ENCODE results near the gene SIK2.

Gene SIK2

DNA sequence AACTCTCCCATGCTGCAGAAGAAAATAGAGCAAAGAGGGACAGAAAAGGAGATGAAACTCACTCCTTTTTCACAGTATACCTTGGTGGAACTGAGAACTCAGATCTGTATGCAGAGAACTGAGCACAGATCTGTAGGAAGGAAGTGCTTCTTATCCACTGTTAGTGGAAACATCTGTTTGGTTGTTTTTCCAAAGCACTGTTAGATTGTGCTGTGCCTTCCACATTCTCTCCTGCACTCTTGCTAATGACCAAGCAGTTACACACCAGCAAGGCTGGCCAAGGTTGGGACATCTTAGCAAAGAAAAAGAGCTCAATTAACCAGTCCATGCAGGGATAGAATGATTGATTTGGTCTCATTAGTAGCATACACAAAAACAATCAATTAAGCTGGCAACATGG, 20.1 kb upstream of the SIK2 start:
- Histone ChIP-seq H3K27me3 (ENCODE audit: insufficient read depth, poor library complexity, severe bottlenecking) (no peaks in the 10 kb centered on the region), H3K27ac (replicated peaks) (no peak overlapping the region), H3K4me3 (replicated peaks; ENCODE audit: insufficient read depth, low read length) (no peak overlapping the region)
- no peak for DNase-seq (ENCODE audit: low read depth in 1 of 2, low spot score in 1 of 2)
- no peak for TF ChIP-seq POLR2AphosphoS5 (IDR thresholded peaks at IDR 0.05; ENCODE audit: low read depth)
- TF ChIP-seq, protein P1, sequence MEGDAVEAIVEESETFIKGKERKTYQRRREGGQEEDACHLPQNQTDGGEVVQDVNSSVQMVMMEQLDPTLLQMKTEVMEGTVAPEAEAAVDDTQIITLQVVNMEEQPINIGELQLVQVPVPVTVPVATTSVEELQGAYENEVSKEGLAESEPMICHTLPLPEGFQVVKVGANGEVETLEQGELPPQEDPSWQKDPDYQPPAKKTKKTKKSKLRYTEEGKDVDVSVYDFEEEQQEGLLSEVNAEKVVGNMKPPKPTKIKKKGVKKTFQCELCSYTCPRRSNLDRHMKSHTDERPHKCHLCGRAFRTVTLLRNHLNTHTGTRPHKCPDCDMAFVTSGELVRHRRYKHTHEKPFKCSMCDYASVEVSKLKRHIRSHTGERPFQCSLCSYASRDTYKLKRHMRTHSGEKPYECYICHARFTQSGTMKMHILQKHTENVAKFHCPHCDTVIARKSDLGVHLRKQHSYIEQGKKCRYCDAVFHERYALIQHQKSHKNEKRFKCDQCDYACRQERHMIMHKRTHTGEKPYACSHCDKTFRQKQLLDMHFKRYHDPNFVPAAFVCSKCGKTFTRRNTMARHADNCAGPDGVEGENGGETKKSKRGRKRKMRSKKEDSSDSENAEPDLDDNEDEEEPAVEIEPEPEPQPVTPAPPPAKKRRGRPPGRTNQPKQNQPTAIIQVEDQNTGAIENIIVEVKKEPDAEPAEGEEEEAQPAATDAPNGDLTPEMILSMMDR (IDR thresholded peaks at IDR 0.05; ENCODE audit: insufficient read depth, low read length) = no peak
- TF ChIP-seq, protein P2, sequence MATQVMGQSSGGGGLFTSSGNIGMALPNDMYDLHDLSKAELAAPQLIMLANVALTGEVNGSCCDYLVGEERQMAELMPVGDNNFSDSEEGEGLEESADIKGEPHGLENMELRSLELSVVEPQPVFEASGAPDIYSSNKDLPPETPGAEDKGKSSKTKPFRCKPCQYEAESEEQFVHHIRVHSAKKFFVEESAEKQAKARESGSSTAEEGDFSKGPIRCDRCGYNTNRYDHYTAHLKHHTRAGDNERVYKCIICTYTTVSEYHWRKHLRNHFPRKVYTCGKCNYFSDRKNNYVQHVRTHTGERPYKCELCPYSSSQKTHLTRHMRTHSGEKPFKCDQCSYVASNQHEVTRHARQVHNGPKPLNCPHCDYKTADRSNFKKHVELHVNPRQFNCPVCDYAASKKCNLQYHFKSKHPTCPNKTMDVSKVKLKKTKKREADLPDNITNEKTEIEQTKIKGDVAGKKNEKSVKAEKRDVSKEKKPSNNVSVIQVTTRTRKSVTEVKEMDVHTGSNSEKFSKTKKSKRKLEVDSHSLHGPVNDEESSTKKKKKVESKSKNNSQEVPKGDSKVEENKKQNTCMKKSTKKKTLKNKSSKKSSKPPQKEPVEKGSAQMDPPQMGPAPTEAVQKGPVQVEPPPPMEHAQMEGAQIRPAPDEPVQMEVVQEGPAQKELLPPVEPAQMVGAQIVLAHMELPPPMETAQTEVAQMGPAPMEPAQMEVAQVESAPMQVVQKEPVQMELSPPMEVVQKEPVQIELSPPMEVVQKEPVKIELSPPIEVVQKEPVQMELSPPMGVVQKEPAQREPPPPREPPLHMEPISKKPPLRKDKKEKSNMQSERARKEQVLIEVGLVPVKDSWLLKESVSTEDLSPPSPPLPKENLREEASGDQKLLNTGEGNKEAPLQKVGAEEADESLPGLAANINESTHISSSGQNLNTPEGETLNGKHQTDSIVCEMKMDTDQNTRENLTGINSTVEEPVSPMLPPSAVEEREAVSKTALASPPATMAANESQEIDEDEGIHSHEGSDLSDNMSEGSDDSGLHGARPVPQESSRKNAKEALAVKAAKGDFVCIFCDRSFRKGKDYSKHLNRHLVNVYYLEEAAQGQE (IDR thresholded peaks at IDR 0.05; ENCODE audit: insufficient replicate concordance, low read depth) = no peak
- TF ChIP-seq GABPA (IDR thresholded peaks at IDR 0.05; ENCODE audit: low read depth) = no peak
- TF ChIP-seq SPI1 (IDR thresholded peaks at IDR 0.05; ENCODE audit: borderline replicate concordance, low read depth) = no peak; the same call in 1 of the 2 replicates

DNA sequence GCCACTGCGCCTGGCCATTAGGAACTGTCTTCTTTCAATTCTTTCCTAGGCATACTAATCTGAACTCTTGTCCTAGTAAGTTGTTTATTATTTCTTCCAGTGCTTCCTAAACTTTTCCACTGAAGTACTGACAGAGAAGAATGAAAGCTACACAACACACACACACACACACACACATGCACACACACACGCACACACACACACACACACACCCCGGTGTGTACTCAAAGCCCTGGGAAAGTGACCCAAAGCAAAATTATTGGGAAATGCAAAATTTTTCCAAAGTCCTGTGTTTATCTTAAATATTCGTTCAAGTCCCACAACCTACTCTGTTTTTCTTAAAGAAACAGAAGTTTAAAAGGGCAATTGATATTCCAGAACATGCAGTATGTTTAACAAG, 19.4 kb upstream of the SIK2 start:
- Histone ChIP-seq H3K27me3 (ENCODE audit: insufficient read depth, poor library complexity, severe bottlenecking) (no peaks in the 10 kb centered on the region), H3K4me3 (replicated peaks; ENCODE audit: insufficient read depth, low read length) (no peak overlapping the region), H3K27ac (replicated peaks) (no peak overlapping the region)
- DNase-seq (ENCODE audit: low read depth in 1 of 2, low spot score in 1 of 2) = no peak
- TF ChIP-seq, protein P2 (IDR thresholded peaks at IDR 0.05; ENCODE audit: insufficient replicate concordance, low read depth) = no peak
- TF ChIP-seq POLR2AphosphoS5 (IDR thresholded peaks at IDR 0.05; ENCODE audit: low read depth) = no peak
- no peak for TF ChIP-seq GABPA (IDR thresholded peaks at IDR 0.05; ENCODE audit: low read depth)
- no peak for TF ChIP-seq SPI1 (IDR thresholded peaks at IDR 0.05; ENCODE audit: borderline replicate concordance, low read depth)
- TF ChIP-seq, protein P1 (IDR thresholded peaks at IDR 0.05; ENCODE audit: insufficient read depth, low read length) = no peak

DNA sequence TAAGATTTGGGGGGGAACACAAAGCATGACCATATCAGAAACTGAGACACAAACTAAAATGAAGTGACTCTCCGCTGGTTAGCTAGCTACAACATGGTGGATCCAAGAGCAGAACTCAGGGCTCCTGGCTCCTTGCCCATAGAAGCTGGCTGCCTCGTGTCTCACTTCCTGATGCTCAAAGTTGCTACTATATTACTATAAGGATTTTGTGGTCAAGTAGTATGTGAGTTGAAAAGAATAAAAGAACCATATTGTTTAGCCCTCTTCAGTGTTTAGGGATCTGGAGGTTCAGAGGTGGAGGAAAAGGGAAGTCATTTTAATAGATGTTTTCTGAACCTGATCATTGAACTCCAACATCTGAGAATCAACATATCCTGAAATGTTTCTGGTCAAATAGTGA, 16.9 kb upstream of the SIK2 start:
- TF ChIP-seq SPI1 (IDR thresholded peaks at IDR 0.05; ENCODE audit: borderline replicate concordance, low read depth) (peak; percentile 24; the same call in 1 of the 2 replicates), GABPA (IDR thresholded peaks at IDR 0.05; ENCODE audit: low read depth) (no peak)
- Histone ChIP-seq H3K27ac (replicated peaks) (no peak overlapping the region), H3K27me3 (ENCODE audit: insufficient read depth, poor library complexity, severe bottlenecking) (no peaks in the 10 kb centered on the region), H3K4me3 (replicated peaks; ENCODE audit: insufficient read depth, low read length) (no peak overlapping the region)
- no peak for DNase-seq (ENCODE audit: low read depth in 1 of 2, low spot score in 1 of 2)

DNA sequence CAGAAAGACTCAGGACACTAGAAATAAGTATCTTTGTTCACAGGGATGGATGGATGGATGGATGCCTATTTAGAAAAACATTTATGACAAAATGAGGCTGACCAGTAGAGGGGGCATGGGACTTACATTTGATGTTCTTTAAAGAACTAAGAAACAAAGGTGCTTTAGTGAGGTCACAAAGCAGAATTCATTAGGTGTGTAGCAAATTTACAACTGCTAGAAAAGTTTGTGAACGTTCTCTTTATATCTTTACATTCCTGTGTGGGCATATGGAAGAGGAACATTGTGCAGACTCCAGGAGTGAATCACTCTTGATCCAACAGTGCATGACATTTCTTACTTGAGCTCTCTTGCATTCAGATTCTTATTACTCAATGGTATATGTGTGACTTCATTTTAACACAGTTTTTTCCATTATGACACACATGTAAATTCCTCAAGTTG, 15.8 kb upstream of the SIK2 start:
- H3K4me3 ChIP-seq (replicated peaks; ENCODE audit: insufficient read depth, low read length) = no peak overlapping the region
- peak in 1 of 2 experiments; percentile 32 for DNase-seq (ENCODE audit: low read depth in 1 of 2, low spot score in 1 of 2)
- TF ChIP-seq SPI1 (IDR thresholded peaks at IDR 0.05; ENCODE audit: borderline replicate concordance, low read depth) = no peak
- TF ChIP-seq, protein P1 (IDR thresholded peaks at IDR 0.05; ENCODE audit: insufficient read depth, low read length) = peak; percentile 16
- H3K27ac ChIP-seq (replicated peaks) = no peak overlapping the region
- H3K27me3 ChIP-seq (ENCODE audit: insufficient read depth, poor library complexity, severe bottlenecking) = peaks cover 2% of the 10 kb centered on the region
